Heart right ventricle (tissue), 16 donors: Measurements from ENCODE around the gene NDUFS3. TPM values are rescaled to one million over a fixed set of nuclear protein-coding genes. Genes with fewer than 3 reads are reported as not detected.

Experiments used
- ATAC-seq, 8 donors: fragments of 200-7000 bp; cut with Tn5 transposase; one replicate each; pipeline ENCODE4 v1.9.1; 2020; ENCODE audit warnings: mild to moderate bottlenecking in 8 of 8, moderate library complexity in 8 of 8, moderate number of reproducible peaks in 1 of 8
- DNase-seq, 2 donors: peaks; one replicate each; pipeline ENCODE4 v3.0.0-alpha.2; 2020
- H3K27ac ChIP-seq, 10 donors: fragments of 200-600 bp; sonication (generic) in 2 of 10; one replicate each; pipeline versions ENCODE4 v1.5.0 to v1.8.0; 2020 to 2022; ENCODE audit warnings: mild to moderate bottlenecking in 3 of 10
- H3K27me3 ChIP-seq, 7 donors: fragments of 200-600 bp; one replicate each; pipeline ENCODE4 v1.8.0; 2021 to 2022; ENCODE audit warnings: mild to moderate bottlenecking in 2 of 7
- H3K36me3 ChIP-seq, 9 donors: fragments of 200-600 bp; sonication (generic) in 1 of 9; one replicate each; pipeline versions ENCODE4 v1.5.0 to v1.8.0; 2020 to 2022; ENCODE audit warnings: mild to moderate bottlenecking in 2 of 9
- H3K4me1 ChIP-seq, 9 donors: fragments of 200-600 bp; sonication (generic) in 1 of 9; one replicate each; pipeline versions ENCODE4 v1.5.0 to v1.8.0; 2020 to 2022; ENCODE audit warnings: mild to moderate bottlenecking in 4 of 9
- H3K4me3 ChIP-seq, 10 donors: fragments of 200-600 bp; sonication (generic) in 2 of 10; one replicate each; pipeline versions ENCODE4 v1.5.0 to v1.8.0; 2020 to 2022; ENCODE audit warnings: mild to moderate bottlenecking in 7 of 10, moderate library complexity in 2 of 10
- H3K9me3 ChIP-seq, 11 donors: fragments of 200-600 bp in 10 of 11; sonication (generic) in 2 of 11; one replicate each; pipeline versions ENCODE4 v1.5.0 to v1.8.0; 2013 to 2022; ENCODE audit warnings: mild to moderate bottlenecking in 2 of 11, control low read depth in 1 of 11, moderate library complexity in 1 of 11
- CTCF ChIP-seq, 9 donors: fragments of 200-600 bp; sonication (generic) in 2 of 9; IDR thresholded peaks; one replicate each; pipeline versions ENCODE4 v1.5.0 to v1.8.0; 2021 to 2022; ENCODE audit warnings: antibody characterized with exemption in 9 of 9, mild to moderate bottlenecking in 5 of 9, moderate library complexity in 1 of 9
- WGBS, 2 donors: extraction: QIAGEN DNeasy Blood & Tissue Kit; methylation state at CpG; one replicate each; pipeline ENCODE4 v1.1.7; 2013; ENCODE audit warnings: inconsistent platforms in 1 of 2; 5-methylcytosine and 5-hydroxymethylcytosine counted together
- intact Hi-C, 10 donors: fragments of 100-400 bp; cut with DNase I; formaldehyde crosslinking; loops; one replicate each; pipeline versions ENCODE4 v1.11.1 to v1.14.2; 2022
- polyA plus RNA-seq, 2 donors: library from polyadenylated mRNA; stranded (reverse); fragments of 200-250 nt; gene quantifications; one replicate each; pipeline ENCODE4 v1.2.3, GENCODE V29; 2013
- total RNA-seq, 10 donors: library from RNA; stranded (reverse); fragmentation: NEBNext Ultra II Directional in 3 of 10; extraction: Animal tissue kit (Norgen Biotek cat#: 25700) in 3 of 10; gene quantifications; one replicate each; pipeline versions ENCODE4 v1.2.1 to v1.2.4, GENCODE V29; 2021 to 2023
- donor health status: Arrhythmogenic right ventricular cardiomyopathy.
- donor health status: ischemic (EF 13 %, LVEDD 7.1; RV severe dilation, severe dysfunction).
- donor health status: healthy with polysubstance abuse.
- donor health status: DM: no; HTN: yes; CAD: no.
- donor health status: DM: no; HTN: no; CAD: no.
- donor health status: ischemic (EF 25% LVEDD 6.9; RV normal size, moderate dysfunction).
- donor health status: ischemic (EF 25% LVEDD 5.7; RV mildly dilated, moderate dysfunction).
- donor health status: healthy.
- donor health status: DM: yes; HTN: yes; CAD: no.
- donor health status: Ischemic cardiomyopathy.
- donor health status: ischemic (EF 35%, LVEDD 5.7; RV mildly dilated, moderate dysfunction).
- donor health status: nonischemic (EF 11% LVEDD 7.7; RV severe dilation, severe dysfunction).
- donor health status: DM: yes; HTN: yes; CAD: no.
- donor health status: PGD.
- donor health status: ischemic (EF 29% LVEDD 5.4; RV normal size, mild dysfunction).
- donor health status: nonischemic (EF 23%, LVEDD 6.1; RV moderate dilation, normal function).

NDUFS3 gene
- total and polyA plus RNA-seq, 12 donors: 171 to 570 (median 294) TPM

GRCh38 chr11:47599902-47600301 lies 21.0 kb downstream of the NDUFS3 start:
- intact Hi-C loops: no loop called here
- Histone ChIP-seq H3K4me3 (no peak overlapping the region), H3K27ac (no peak overlapping the region), H3K27me3 (peaks cover 0 to 7% (median 2%) of the 10 kb centered on the region in 7 donors), H3K36me3 (no peaks in the 10 kb centered on the region), H3K4me1 (peaks cover 0 to 7% (median 1%) of the 10 kb centered on the region in 9 donors), H3K9me3 (no peaks in the 10 kb centered on the region)
- DNase-seq (no peak), ATAC-seq (peak in 1 of 8 donors; percentile 36)
- TF ChIP-seq CTCF (IDR thresholded peaks at IDR 0.05): no peak
- WGBS, 2 donors: 66 to 81% methylated on average over 4 of the region's 4 CpGs

GRCh38 chr11:47603295-47603694 lies 24.4 kb downstream of the NDUFS3 start:
- WGBS, 2 donors: 94 to 96% methylated on average over 4 of the region's 4 CpGs
- Histone ChIP-seq H3K27ac (no peak overlapping the region), H3K9me3 (no peaks in the 10 kb centered on the region), H3K4me3 (no peak overlapping the region), H3K27me3 (no peaks in the 10 kb centered on the region), H3K4me1 (peaks cover 3 to 29% (median 22%) of the 10 kb centered on the region in 9 donors), H3K36me3 (no peaks in the 10 kb centered on the region)
- DNase-seq (no peak), ATAC-seq (no peak)
- no peak for TF ChIP-seq CTCF (IDR thresholded peaks at IDR 0.05)
- intact Hi-C loops: no loop called here

GRCh38 chr11:47605921-47606320 lies 27.0 kb downstream of the NDUFS3 start:
- Histone ChIP-seq H3K27ac (peak overlapping the region in 1 of 10 donors; percentile 42), H3K4me3 (no peak overlapping the region), H3K27me3 (no peaks in the 10 kb centered on the region), H3K9me3 (no peaks in the 10 kb centered on the region), H3K36me3 (peaks cover 0 to 16% (median 0%) of the 10 kb centered on the region in 9 donors), H3K4me1 (peaks cover 5 to 34% (median 23%) of the 10 kb centered on the region in 9 donors)
- 40 to 52% methylated on average over 3 of the region's 3 CpGs for WGBS, 2 donors
- no peak for TF ChIP-seq CTCF (IDR thresholded peaks at IDR 0.05)
- ATAC-seq (peak in 1 of 8 donors; percentile 35), DNase-seq (no peak)
- intact Hi-C loops: loop anchor here in 1 of 10 donors (5.0 kb wide), 1 partner anchor 34 kb away; no protein-coding TSS in a partner anchor

GRCh38 chr11:47606731-47607130 lies 27.9 kb downstream of the NDUFS3 start:
- DNase-seq (peak in 1 of 2 donors; percentile 34), ATAC-seq (peak; percentile 54 to 87 (median 82))
- WGBS, 2 donors: 19 to 27% methylated on average over 5 of the region's 5 CpGs
- no peak for TF ChIP-seq CTCF (IDR thresholded peaks at IDR 0.05)
- Histone ChIP-seq H3K27me3 (no peaks in the 10 kb centered on the region), H3K4me1 (peaks cover 5 to 41% (median 29%) of the 10 kb centered on the region in 9 donors), H3K36me3 (peaks cover 0 to 20% (median 0%) of the 10 kb centered on the region in 9 donors), H3K9me3 (no peaks in the 10 kb centered on the region), H3K4me3 (no peak overlapping the region), H3K27ac (peak overlapping the region in 6 of 10 donors; percentile 7 to 66 (median 30))
- intact Hi-C loops: loop anchor here in 1 of 10 donors (5.0 kb wide), 1 partner anchor 34 kb away; no protein-coding TSS in a partner anchor
